OCI-LY3 (cell line): Measurements from ENCODE around the gene QKI.

Experiments used
- CTCF ChIP-seq: fragments of 200-600, 300-600 bp; sonication (generic); IDR thresholded peaks from 2 replicates; pipeline ENCODE4 v1.5.1; 2014; ENCODE audit warnings: antibody characterized with exemption, low read length, low read depth
- EZH2phosphoT487 ChIP-seq: fragments of 200-600 bp; shearing (Covaris generic); IDR thresholded peaks from 2 replicates; pipeline ENCODE4 v1.6.1; 2018; ENCODE audit warnings: antibody characterized with exemption, mixed run types, low read depth

- TF ChIP-seq CTCF (no peak), EZH2phosphoT487 (no peak)
These were observed 77.3 kb downstream of the QKI start for GRCh38 chr6:163491737-163492300.
